COLO668 (cell line): ENCODE measurements around the gene SAMHD1.
"Not testable (repeated sequence)": the region's sequence is repeated elsewhere in the genome, so short reads cannot be mapped to it uniquely, and the experiment has no call there.

ENCODE experiments used
- DNase-seq: peaks from one replicate; lab custom pipeline; 2025; ENCODE audit not compliant: unreplicated experiment; lab: John Stamatoyannopoulos, UW

SAMHD1 gene

GRCh38 chr20:36856691-36857635 is 94.5 kb downstream of the SAMHD1 start:
- peak; percentile 39 for DNase-seq

GRCh38 chr20:36856195-36856594 is 95.3 kb downstream of the SAMHD1 start:
- no peak for DNase-seq

- peak; percentile 41 for DNase-seq
Measured at GRCh38 chr20:36855241-36855657, 96.3 kb downstream of the SAMHD1 start.

- no peak for DNase-seq
Measured at GRCh38 chr20:36854348-36855240, 96.9 kb downstream of the SAMHD1 start.

- no peak for DNase-seq
Measured at GRCh38 chr20:36852187-36852586, 99.3 kb downstream of the SAMHD1 start.

GRCh38 chr20:36851490-36851889 is 100.0 kb downstream of the SAMHD1 start:
- DNase-seq, result no peak

- no peak for DNase-seq
Measured at GRCh38 chr20:36850759-36851158, 100.7 kb downstream of the SAMHD1 start.

- no peak for DNase-seq
Measured at GRCh38 chr20:36849333-36850065, 102.0 kb downstream of the SAMHD1 start.

- DNase-seq, result no peak
Measured at GRCh38 chr20:36848677-36849076, 102.8 kb downstream of the SAMHD1 start.

GRCh38 chr20:36848078-36848660 is 103.3 kb downstream of the SAMHD1 start:
- DNase-seq, result no peak

GRCh38 chr20:36847710-36848040 is 103.8 kb downstream of the SAMHD1 start:
- no peak for DNase-seq

- DNase-seq, result no peak
Measured at GRCh38 chr20:36847009-36847709, 104.3 kb downstream of the SAMHD1 start.

GRCh38 chr20:36845288-36845971 is 106.1 kb downstream of the SAMHD1 start:
- no peak for DNase-seq

- DNase-seq, result not testable (repeated sequence)
Measured at GRCh38 chr20:36841030-36841429, 110.5 kb downstream of the SAMHD1 start.
